ENCODE measurements around the gene CARD8.

CARD8 gene

GRCh38 chr19:48169939-48170803, 85.5 kb downstream of the CARD8 start, which contains the start of the genes LIG1 and ZSWIM9:
TSS of gene LIG1 (minus strand) at chr19:48170344. CDS start at chr19:48165566, 4,778 bp downstream.
TSS of gene ZSWIM9 (plus strand) at chr19:48170680. CDS start at chr19:48171803, 1,123 bp downstream.
- DNase-seq, result peak; percentile 94

- no peak for DNase-seq
Observed at GRCh38 chr19:48169578-48169938, 86.2 kb downstream of the CARD8 start.

GRCh38 chr19:48168689-48169088, 87.0 kb downstream of the CARD8 start:
- DNase-seq, result no peak

- no peak for DNase-seq
Observed at GRCh38 chr19:48158210-48158790, 97.4 kb downstream of the CARD8 start.
